ENCODE measurements around the gene ESYT2.
A peak's percentile ranks its signal among the peaks of the same experiment; 100 is the strongest.

Gene ESYT2

GRCh38 chr7:158821171-158822031 is 7.9 kb downstream of the ESYT2 start:
- peak in 1 of 3 experiments; percentile 51 for DNase-seq

GRCh38 chr7:158820656-158821055 is 8.7 kb downstream of the ESYT2 start:
- DNase-seq: no peak

- no peak for DNase-seq
Measured at GRCh38 chr7:158819571-158820203, 9.6 kb downstream of the ESYT2 start.

- peak in 2 of 3 experiments; percentile 51 to 80 for DNase-seq
Measured at GRCh38 chr7:158818325-158819213, 10.7 kb downstream of the ESYT2 start.

GRCh38 chr7:158816995-158817394 is 12.3 kb downstream of the ESYT2 start:
- DNase-seq: no peak

GRCh38 chr7:158816271-158816670 is 13.0 kb downstream of the ESYT2 start:
- no peak for DNase-seq

- no peak for DNase-seq
Measured at GRCh38 chr7:158815800-158816128, 13.5 kb downstream of the ESYT2 start.

GRCh38 chr7:158815083-158815799 is 14.1 kb downstream of the ESYT2 start:
- DNase-seq: peak in 2 of 3 experiments; percentile 49 to 80

- peak in 2 of 3 experiments; percentile 49 to 59 for DNase-seq
Measured at GRCh38 chr7:158814637-158815036, 14.7 kb downstream of the ESYT2 start.

- DNase-seq: no peak
Measured at GRCh38 chr7:158812684-158813083, 16.6 kb downstream of the ESYT2 start.

- no peak for DNase-seq
Measured at GRCh38 chr7:158811894-158812293, 17.4 kb downstream of the ESYT2 start.

- DNase-seq: no peak
Measured at GRCh38 chr7:158811461-158811860, 17.8 kb downstream of the ESYT2 start.

GRCh38 chr7:158810846-158811245 is 18.5 kb downstream of the ESYT2 start:
- no peak for DNase-seq

- no peak for DNase-seq
Measured at GRCh38 chr7:158809596-158809995, 19.7 kb downstream of the ESYT2 start.

GRCh38 chr7:158808126-158808525 is 21.2 kb downstream of the ESYT2 start:
- DNase-seq: no peak

GRCh38 chr7:158805937-158806336 is 23.4 kb downstream of the ESYT2 start:
- no peak for DNase-seq

- peak in 1 of 3 experiments; percentile 34 for DNase-seq
Measured at GRCh38 chr7:158805414-158805813, 23.9 kb downstream of the ESYT2 start.

- DNase-seq: no peak
Measured at GRCh38 chr7:158804335-158804734, 25.0 kb downstream of the ESYT2 start.

- DNase-seq: no peak
Measured at GRCh38 chr7:158803367-158803969, 25.8 kb downstream of the ESYT2 start.

- DNase-seq: no peak
Measured at GRCh38 chr7:158802535-158803366, 26.6 kb downstream of the ESYT2 start.

- DNase-seq: no peak
Measured at GRCh38 chr7:158798741-158799140, 30.6 kb downstream of the ESYT2 start.
